GM18519 (cell line): Measurements from ENCODE around the gene PRICKLE2.
"Not testable (repeated sequence)": the region's sequence is repeated elsewhere in the genome, so short reads cannot be mapped to it uniquely, and the experiment has no call there.

Experiments
- ATAC-seq: cut with Tn5 transposase; IDR thresholded peaks from one replicate; pipeline ENCODE4 v1.9.1; 2021; ENCODE audit warnings: mild to moderate bottlenecking, moderate library complexity; ENCODE audit not compliant: unreplicated experiment, low FRiP score

The PRICKLE2 gene

GRCh38 chr3:64108231-64108630, 117.0 kb downstream of the PRICKLE2 start:
- ATAC-seq: no peak

- ATAC-seq: no peak
Measured at GRCh38 chr3:64107190-64107589, 118.1 kb downstream of the PRICKLE2 start.

- no peak for ATAC-seq
Measured at GRCh38 chr3:64105816-64106215, 119.5 kb downstream of the PRICKLE2 start.

GRCh38 chr3:64104691-64105111, 120.6 kb downstream of the PRICKLE2 start:
- no peak for ATAC-seq

- no peak for ATAC-seq
Measured at GRCh38 chr3:64104006-64104405, 121.3 kb downstream of the PRICKLE2 start.

GRCh38 chr3:64103131-64103530, 122.1 kb downstream of the PRICKLE2 start:
- ATAC-seq: no peak

- ATAC-seq: no peak
Measured at GRCh38 chr3:64102147-64102546, 123.1 kb downstream of the PRICKLE2 start.

- ATAC-seq: no peak
Measured at GRCh38 chr3:64099316-64099715, 126.0 kb downstream of the PRICKLE2 start.

- no peak for ATAC-seq
Measured at GRCh38 chr3:64098670-64099069, 126.6 kb downstream of the PRICKLE2 start.

GRCh38 chr3:64097920-64098319, 127.3 kb downstream of the PRICKLE2 start:
- ATAC-seq: no peak

GRCh38 chr3:64095802-64096201, 129.5 kb downstream of the PRICKLE2 start:
- ATAC-seq: no peak

GRCh38 chr3:64094713-64095079, 130.6 kb downstream of the PRICKLE2 start:
- no peak for ATAC-seq

GRCh38 chr3:64093825-64094712, 131.2 kb downstream of the PRICKLE2 start:
- no peak for ATAC-seq

- ATAC-seq: no peak
Measured at GRCh38 chr3:64093211-64093610, 132.1 kb downstream of the PRICKLE2 start.

- no peak for ATAC-seq
Measured at GRCh38 chr3:64091501-64091900, 133.8 kb downstream of the PRICKLE2 start.

GRCh38 chr3:64089386-64089785, 135.9 kb downstream of the PRICKLE2 start:
- ATAC-seq: not testable (repeated sequence)

GRCh38 chr3:64088408-64089205, 136.7 kb downstream of the PRICKLE2 start:
- no peak for ATAC-seq

GRCh38 chr3:64086479-64087252, 138.6 kb downstream of the PRICKLE2 start:
- no peak for ATAC-seq

GRCh38 chr3:64084640-64085039, 140.6 kb downstream of the PRICKLE2 start:
- no peak for ATAC-seq

GRCh38 chr3:64083575-64083974, 141.7 kb downstream of the PRICKLE2 start:
- ATAC-seq: no peak
